WTC11 (cell line): ENCODE data around the gene STUB1. TPM values are rescaled to one million over a fixed set of nuclear protein-coding genes. Genes with fewer than 3 reads are reported as not detected.
A peak's percentile ranks its signal among the peaks of the same experiment; 100 is the strongest.

Experiments used
- ATAC-seq: fragments of 200-7000 bp; cut with Tn5 transposase; 2 replicates; pipeline ENCODE4 v1.10.0; 2021; ENCODE audit warnings: mild to moderate bottlenecking, moderate library complexity
- CTCF ChIA-PET: fragments of 300-600 bp; sonication (Branson Sonifier 250); formaldehyde crosslinking; loops from one replicate; lab custom pipeline; 2021; ENCODE audit warnings: antibody characterized with exemption; lab: Charles Lee
- POLR2A ChIA-PET: fragments of 350-600 bp; sonication (Branson Sonifier 250); formaldehyde crosslinking; loops from one replicate; lab custom pipeline; 2021; ENCODE audit warnings: antibody characterized with exemption; lab: Charles Lee
- DNase-seq: peaks from one replicate; pipeline ENCODE4 v3.0.0; 2021; ENCODE audit warnings: low spot score
- H3K27ac Mint-ChIP-seq: 2 replicates; pipeline ENCODE4 v1.8.0; 2021; ENCODE audit warnings: mixed read lengths
- H3K27me3 Mint-ChIP-seq: 2 replicates; pipeline ENCODE4 v1.8.0; 2021; ENCODE audit warnings: low read depth, mild to moderate bottlenecking, moderate library complexity, mixed read lengths
- H3K36me3 Mint-ChIP-seq: 2 replicates; pipeline ENCODE4 v1.8.0; 2021; ENCODE audit warnings: mixed read lengths
- H3K4me1 Mint-ChIP-seq: 2 replicates; pipeline ENCODE4 v1.8.0; 2022; ENCODE audit warnings: mixed read lengths
- H3K4me3 Mint-ChIP-seq: 2 replicates; pipeline ENCODE4 v1.8.0; 2021; ENCODE audit warnings: mild to moderate bottlenecking, moderate library complexity, mixed read lengths
- H3K9me3 Mint-ChIP-seq: 2 replicates; pipeline ENCODE4 v1.8.0; 2021; ENCODE audit warnings: mixed read lengths
- CDX4 ChIP-seq: fragments of 250-450 bp; sonication (Bioruptor Pico); IDR thresholded peaks from 2 replicates; pipeline ENCODE4 v1.9.0; 2021; ENCODE audit warnings: moderate library complexity, mild to moderate bottlenecking, inconsistent platforms, borderline replicate concordance
- E2F1 ChIP-seq: sonication (generic); formaldehyde crosslinking; IDR thresholded peaks from 2 replicates; pipeline ENCODE4 v1.8.0; 2022; ENCODE audit warnings: mild to moderate bottlenecking, missing genetic modification reagents
- ERG ChIP-seq: fragments of 250-450 bp; sonication (Bioruptor Pico); IDR thresholded peaks from 2 replicates; pipeline ENCODE4 v1.8.0; 2021; ENCODE audit warnings: mild to moderate bottlenecking
- ETV6 ChIP-seq: sonication (generic); formaldehyde crosslinking; IDR thresholded peaks from 2 replicates; pipeline ENCODE4 v1.8.1; 2022; ENCODE audit warnings: mild to moderate bottlenecking, missing genetic modification reagents
- FOXP1 ChIP-seq: sonication (generic); formaldehyde crosslinking; IDR thresholded peaks from 2 replicates; pipeline ENCODE4 v1.8.0; 2022; ENCODE audit warnings: missing genetic modification reagents, mild to moderate bottlenecking, moderate library complexity, borderline replicate concordance
- JAZF1 ChIP-seq: fragments of 250-450 bp; sonication (Bioruptor Pico); IDR thresholded peaks from 2 replicates; pipeline ENCODE4 v1.9.0; 2021; ENCODE audit warnings: moderate library complexity, mild to moderate bottlenecking, inconsistent platforms
- MXD4 ChIP-seq: fragments of 250-450 bp; sonication (Bioruptor Pico); IDR thresholded peaks from 2 replicates; pipeline ENCODE4 v1.8.0; 2021; ENCODE audit warnings: mild to moderate bottlenecking, moderate library complexity, borderline replicate concordance
- NFYB ChIP-seq: sonication (generic); formaldehyde crosslinking; conservative IDR thresholded peaks from 2 replicates; pipeline ENCODE4 v1.8.0; 2022; ENCODE audit warnings: low read depth, missing genetic modification reagents
- PRRX2 ChIP-seq: fragments of 250-450 bp; sonication (Bioruptor Pico); IDR thresholded peaks from 2 replicates; pipeline ENCODE4 v1.8.0; 2021; ENCODE audit warnings: mild to moderate bottlenecking
- TEAD4 ChIP-seq: sonication (generic); formaldehyde crosslinking; IDR thresholded peaks from 2 replicates; pipeline ENCODE4 v1.8.0; 2022; ENCODE audit warnings: mild to moderate bottlenecking, missing genetic modification reagents
- ZNF232 ChIP-seq: sonication (generic); formaldehyde crosslinking; IDR thresholded peaks from 2 replicates; pipeline ENCODE4 v1.8.0; 2022; ENCODE audit warnings: mild to moderate bottlenecking, missing genetic modification reagents
- ZNF416 ChIP-seq: fragments of 250-450 bp; sonication (Bioruptor Pico); IDR thresholded peaks from 2 replicates; pipeline ENCODE4 v1.9.0; 2021; ENCODE audit warnings: mild to moderate bottlenecking, inconsistent platforms
- ZNF425 ChIP-seq: fragments of 250-450 bp; sonication (Bioruptor Pico); conservative IDR thresholded peaks from 2 replicates; pipeline ENCODE4 v1.9.0; 2021; ENCODE audit warnings: mild to moderate bottlenecking
- total RNA-seq: library from RNA; stranded (reverse); gene quantifications from 3 replicates; pipeline ENCODE4 v1.2.3, GENCODE V29; 2021
- TF ChIP-seq, protein P1 (sequence below): fragments of 250-450 bp; sonication (Bioruptor Pico); IDR thresholded peaks from 2 replicates; pipeline ENCODE4 v1.9.0; 2021; ENCODE audit warnings: mild to moderate bottlenecking, borderline replicate concordance
- TF ChIP-seq, protein P2 (sequence below): sonication (generic); formaldehyde crosslinking; IDR thresholded peaks from 2 replicates; pipeline ENCODE4 v1.8.1; 2022; ENCODE audit warnings: mild to moderate bottlenecking, moderate library complexity, missing genetic modification reagents
- TF ChIP-seq, protein P3 (sequence below): sonication (generic); formaldehyde crosslinking; IDR thresholded peaks from 2 replicates; pipeline ENCODE4 v1.8.0; 2022; ENCODE audit warnings: mild to moderate bottlenecking, missing genetic modification reagents

STUB1 gene
- total RNA-seq, 1 experiment from 2014 or later: 88.2 TPM

GRCh38 chr16:714079-714478 is 33.9 kb downstream of the STUB1 start (continued):
- TF ChIP-seq ZNF425 (CRISPR knock-in tag) (no peak), ZNF232 (CRISPR knock-in tag) (no peak), MXD4 (no peak)
- TF ChIP-seq, protein P1, sequence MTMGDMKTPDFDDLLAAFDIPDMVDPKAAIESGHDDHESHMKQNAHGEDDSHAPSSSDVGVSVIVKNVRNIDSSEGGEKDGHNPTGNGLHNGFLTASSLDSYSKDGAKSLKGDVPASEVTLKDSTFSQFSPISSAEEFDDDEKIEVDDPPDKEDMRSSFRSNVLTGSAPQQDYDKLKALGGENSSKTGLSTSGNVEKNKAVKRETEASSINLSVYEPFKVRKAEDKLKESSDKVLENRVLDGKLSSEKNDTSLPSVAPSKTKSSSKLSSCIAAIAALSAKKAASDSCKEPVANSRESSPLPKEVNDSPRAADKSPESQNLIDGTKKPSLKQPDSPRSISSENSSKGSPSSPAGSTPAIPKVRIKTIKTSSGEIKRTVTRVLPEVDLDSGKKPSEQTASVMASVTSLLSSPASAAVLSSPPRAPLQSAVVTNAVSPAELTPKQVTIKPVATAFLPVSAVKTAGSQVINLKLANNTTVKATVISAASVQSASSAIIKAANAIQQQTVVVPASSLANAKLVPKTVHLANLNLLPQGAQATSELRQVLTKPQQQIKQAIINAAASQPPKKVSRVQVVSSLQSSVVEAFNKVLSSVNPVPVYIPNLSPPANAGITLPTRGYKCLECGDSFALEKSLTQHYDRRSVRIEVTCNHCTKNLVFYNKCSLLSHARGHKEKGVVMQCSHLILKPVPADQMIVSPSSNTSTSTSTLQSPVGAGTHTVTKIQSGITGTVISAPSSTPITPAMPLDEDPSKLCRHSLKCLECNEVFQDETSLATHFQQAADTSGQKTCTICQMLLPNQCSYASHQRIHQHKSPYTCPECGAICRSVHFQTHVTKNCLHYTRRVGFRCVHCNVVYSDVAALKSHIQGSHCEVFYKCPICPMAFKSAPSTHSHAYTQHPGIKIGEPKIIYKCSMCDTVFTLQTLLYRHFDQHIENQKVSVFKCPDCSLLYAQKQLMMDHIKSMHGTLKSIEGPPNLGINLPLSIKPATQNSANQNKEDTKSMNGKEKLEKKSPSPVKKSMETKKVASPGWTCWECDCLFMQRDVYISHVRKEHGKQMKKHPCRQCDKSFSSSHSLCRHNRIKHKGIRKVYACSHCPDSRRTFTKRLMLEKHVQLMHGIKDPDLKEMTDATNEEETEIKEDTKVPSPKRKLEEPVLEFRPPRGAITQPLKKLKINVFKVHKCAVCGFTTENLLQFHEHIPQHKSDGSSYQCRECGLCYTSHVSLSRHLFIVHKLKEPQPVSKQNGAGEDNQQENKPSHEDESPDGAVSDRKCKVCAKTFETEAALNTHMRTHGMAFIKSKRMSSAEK (CRISPR knock-in tag): no peak

- Mint-ChIP-seq H3K4me3 (peak within 1 kb of the TSS; percentile 63), H3K9me3 (no peaks in the 10 kb centered on the region), H3K36me3 (no peaks in the 10 kb centered on the region), H3K27ac (no peak within 1 kb of the TSS), H3K27me3 (peaks cover 40% of the 10 kb centered on the region), H3K4me1 (peaks cover 14% of the 10 kb centered on the region)
- DNase-seq (peak; percentile 93), ATAC-seq (peak; percentile 72)
- ChIA-PET CTCF (interaction anchor here (0.6 to 8.8 kb wide), 14 partner anchors 8 to 583 kb away, joined by 3 to 90 read pairs (median 7); partner anchors contain the start of genes CCDC78, CHTF18, HAGHL and RPUSD1), POLR2A (interaction anchor here (1.1 kb wide), 1 partner anchor 398 kb away, joined by 3 read pairs; no protein-coding TSS in a partner anchor)
- TF ChIP-seq ETV6 (CRISPR knock-in tag) (peak; percentile 52; the same call in 1 of the 2 replicates), NFYB (peak; percentile 76), FOXP1 (CRISPR knock-in tag) (0 out of 2 replicates have a peak, but pooled peaks have one; percentile 20), JAZF1 (CRISPR knock-in tag) (no peak), PRRX2 (CRISPR knock-in tag) (no peak), TEAD4 (no peak), ZNF416 (CRISPR knock-in tag) (no peak), CDX4 (CRISPR knock-in tag) (no peak), ERG (no peak), E2F1 (no peak)
- TF ChIP-seq, protein P1 (CRISPR knock-in tag): no peak
- TF ChIP-seq, protein P2, sequence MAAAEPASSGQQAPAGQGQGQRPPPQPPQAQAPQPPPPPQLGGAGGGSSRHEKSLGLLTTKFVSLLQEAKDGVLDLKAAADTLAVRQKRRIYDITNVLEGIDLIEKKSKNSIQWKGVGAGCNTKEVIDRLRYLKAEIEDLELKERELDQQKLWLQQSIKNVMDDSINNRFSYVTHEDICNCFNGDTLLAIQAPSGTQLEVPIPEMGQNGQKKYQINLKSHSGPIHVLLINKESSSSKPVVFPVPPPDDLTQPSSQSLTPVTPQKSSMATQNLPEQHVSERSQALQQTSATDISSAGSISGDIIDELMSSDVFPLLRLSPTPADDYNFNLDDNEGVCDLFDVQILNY (CRISPR knock-in tag): no peak
- TF ChIP-seq, protein P3, sequence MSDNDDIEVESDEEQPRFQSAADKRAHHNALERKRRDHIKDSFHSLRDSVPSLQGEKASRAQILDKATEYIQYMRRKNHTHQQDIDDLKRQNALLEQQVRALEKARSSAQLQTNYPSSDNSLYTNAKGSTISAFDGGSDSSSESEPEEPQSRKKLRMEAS (CRISPR knock-in tag): 0 out of 2 replicates have a peak, but pooled peaks have one; percentile 29
These were observed 34.6 kb downstream of the STUB1 start, which contains the start of gene METRN for GRCh38 chr16:714558-715476. Gene METRN, plus strand, starts transcription at chr16:715118. Its CDS starts 172 bp downstream, at chr16:715290.
